Measurements from ENCODE around the gene MARS1.
"Not testable (repeated sequence)": the region's sequence is repeated elsewhere in the genome, so short reads cannot be mapped to it uniquely, and the experiment has no call there.

The MARS1 gene

DNA sequence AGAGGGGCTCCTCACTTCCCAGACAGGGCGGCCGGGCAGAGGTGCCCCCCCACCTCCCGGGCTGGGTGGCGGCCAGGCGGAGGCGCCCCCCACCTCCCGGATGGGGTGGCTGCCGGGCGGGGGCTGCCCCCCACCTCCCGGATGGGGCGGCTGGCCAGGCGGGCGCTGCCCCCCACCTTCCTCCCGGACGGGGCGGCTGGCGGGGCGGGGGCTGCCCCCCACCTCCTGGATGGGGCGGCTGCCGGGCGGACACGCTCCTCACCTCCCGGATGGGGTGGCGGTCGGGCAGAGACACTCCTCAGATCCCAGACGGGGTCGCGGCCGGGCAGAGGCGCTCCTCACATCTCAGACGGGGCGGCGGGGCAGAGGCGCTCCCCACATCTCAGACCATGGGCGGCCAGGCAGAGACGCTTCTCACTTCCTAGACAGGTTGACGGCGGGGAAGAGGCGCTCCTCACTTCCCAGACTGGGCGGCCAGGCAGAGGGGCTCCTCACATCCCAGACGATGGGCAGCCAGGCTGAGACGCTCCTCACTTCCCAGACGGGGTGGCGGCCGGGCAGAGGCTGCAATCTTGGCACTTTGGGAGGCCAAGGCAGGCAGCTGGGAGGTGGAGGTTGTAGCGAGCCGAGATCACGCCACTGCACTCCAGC lies 7.3 kb downstream of the MARS1 start:
- DNase-seq (ENCODE audit: low spot score), result not testable (repeated sequence)

DNA sequence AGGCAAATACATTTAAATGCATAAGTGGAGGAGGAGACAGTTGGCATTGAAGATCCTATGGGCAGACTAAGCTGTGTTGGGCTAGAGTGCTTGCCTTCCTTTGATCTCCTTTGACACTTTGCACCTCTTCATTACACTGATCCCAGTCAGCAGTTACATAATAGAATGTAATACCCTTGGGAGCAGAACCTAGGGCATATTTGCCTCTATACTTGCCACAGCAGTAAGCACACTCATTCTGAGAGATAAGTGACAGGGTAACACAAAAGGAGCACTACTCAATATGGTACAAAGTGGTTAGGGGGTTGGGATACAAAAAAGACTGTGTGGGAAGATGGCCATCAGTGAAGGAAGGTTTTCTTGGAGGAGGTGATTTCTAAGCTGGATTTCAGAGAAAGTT lies 9.0 kb downstream of the MARS1 start:
- DNase-seq (ENCODE audit: low spot score), result no peak

DNA sequence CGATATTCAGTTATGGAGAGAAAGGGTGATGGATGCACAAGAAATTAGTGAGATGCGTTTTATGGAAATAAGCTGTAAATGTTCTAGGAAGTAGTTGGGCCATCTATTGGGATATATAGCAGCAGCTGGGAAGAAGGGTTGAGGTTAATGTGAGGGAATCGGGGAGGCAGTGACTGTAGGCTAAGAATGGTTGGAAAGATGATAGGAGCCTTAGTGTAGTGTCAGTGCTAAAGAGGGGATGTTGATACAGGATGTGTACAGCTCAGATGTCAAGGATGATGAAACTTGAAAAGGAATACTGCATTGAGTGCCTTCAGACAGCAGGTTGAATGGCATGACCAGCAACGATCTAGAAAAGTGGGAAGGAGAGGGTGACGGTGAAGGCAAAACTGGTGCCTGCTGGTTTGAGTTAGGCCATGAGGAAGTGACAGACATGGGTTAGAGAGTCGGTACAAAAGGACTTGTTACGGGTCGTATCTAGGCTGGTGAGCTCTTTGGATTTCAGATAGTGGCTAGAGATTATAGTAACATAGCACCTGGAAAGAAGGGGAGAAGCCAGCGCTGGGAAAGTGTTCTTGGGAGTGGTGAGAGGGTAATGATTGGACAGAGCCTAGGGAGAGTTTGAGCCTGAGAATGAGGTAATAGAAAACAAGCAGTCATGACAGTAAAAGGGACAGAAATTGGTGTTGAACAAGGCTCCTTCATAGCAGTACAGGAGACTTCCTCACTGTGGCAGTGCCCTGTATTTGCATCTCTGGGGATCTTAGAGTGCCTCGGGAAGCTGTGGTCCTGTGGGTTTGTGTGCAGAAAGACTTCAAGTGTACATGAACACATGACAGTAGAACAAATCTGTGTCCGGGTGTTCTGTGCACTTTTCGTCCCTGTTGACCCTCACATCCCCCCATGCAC lies 9.6 kb downstream of the MARS1 start:
- DNase-seq (ENCODE audit: low spot score), result no peak

DNA sequence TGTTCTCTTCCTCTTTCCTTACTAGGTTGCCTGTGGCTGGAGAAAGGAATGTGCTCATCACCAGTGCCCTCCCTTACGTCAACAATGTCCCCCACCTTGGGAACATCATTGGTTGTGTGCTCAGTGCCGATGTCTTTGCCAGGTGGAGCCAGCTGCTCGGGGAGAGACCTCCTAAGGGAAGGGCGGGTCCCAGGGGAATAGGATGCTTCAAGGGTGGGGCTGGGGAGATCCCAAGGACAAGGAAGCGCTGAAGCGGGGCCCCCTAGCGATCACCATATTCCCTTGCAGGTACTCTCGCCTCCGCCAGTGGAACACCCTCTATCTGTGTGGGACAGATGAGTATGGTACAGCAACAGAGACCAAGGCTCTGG lies 10.2 kb downstream of the MARS1 start:
- no peak for DNase-seq (ENCODE audit: low spot score)

DNA sequence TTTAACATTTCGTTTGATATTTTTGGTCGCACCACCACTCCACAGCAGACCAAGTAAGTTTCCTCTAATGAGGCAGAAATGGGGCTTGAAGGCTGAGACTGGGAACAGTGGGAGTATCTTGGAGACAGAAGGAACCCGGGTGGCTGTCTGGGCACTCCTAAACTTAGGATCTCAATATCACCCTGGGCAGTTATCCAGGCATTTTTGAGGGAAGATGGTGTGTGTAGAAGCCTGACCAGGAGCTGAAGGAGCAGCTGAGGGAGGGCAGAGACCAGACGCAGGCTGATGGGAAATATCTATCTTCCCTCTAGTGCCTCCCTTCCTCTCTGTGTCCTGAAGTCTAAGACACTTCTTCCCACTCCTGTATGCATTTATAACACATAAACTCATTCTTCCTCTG lies 10.7 kb downstream of the MARS1 start:
- DNase-seq (ENCODE audit: low spot score), result no peak

DNA sequence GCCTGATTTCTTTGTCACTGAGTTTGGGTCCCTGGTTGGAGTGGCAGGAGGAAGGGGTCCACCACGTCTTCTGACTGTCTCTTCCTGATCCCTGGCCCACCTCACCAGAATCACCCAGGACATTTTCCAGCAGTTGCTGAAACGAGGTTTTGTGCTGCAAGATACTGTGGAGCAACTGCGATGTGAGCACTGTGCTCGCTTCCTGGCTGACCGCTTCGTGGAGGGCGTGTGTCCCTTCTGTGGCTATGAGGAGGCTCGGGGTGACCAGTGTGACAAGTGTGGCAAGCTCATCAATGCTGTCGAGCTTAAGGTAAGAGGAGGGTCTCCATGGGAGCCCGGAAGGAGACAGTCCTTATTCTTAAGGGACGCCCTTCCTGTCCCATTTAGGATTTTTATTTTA lies 12.3 kb downstream of the MARS1 start:
- no peak for DNase-seq (ENCODE audit: low spot score)

DNA sequence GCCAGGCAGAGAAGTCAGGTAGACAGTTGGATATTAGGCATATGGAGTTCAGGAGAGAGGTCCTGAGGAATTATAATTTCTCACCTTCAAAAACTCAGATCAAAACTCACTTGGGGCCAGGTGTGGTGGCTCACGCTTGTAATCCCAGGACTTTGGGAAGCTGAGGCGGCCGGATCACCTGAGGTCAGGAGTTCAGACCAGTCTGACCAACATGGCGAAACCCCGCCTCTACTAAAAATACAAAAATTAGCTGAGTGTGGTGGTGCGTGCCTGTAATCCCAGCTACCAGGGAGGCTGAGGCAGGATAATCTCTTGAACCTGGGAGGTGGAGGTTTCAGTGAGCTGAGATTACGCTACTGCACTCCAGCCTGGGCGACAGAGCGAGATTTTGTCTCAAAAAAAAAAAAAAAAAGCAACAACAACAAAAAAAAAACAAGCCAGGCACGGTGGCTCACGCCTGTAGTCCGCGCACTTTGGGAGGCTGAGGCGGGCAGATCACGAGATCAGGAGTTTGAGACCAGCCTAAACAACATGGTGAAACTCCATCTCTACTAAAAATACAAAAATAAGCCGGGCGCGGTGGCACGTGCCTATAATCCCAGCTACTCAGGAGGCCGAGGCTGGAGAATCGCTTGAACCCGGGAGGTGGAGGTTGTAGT lies 14.6 kb downstream of the MARS1 start:
- DNase-seq (ENCODE audit: low spot score), result not testable (repeated sequence)

DNA sequence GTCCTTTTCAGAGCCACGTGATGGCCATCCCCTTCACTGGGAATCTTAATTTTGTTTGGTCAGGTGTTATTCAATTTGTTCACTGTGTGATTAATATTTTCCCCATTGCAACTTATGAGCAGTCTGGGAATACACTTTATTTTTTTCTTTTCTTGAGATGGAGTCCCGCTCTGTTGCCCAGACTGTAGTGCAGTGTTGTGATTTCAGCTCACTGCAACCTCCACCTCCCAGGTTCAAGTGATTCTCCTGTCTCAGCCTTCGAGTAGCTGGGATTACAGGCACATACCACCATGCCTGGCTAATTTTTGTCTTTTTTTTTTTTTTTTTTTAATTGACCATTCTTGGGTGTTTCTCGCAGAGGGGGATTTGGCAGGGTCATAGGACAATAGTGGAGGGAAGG lies 18.7 kb downstream of the MARS1 start:
- not testable (repeated sequence) for DNase-seq (ENCODE audit: low spot score)

DNA sequence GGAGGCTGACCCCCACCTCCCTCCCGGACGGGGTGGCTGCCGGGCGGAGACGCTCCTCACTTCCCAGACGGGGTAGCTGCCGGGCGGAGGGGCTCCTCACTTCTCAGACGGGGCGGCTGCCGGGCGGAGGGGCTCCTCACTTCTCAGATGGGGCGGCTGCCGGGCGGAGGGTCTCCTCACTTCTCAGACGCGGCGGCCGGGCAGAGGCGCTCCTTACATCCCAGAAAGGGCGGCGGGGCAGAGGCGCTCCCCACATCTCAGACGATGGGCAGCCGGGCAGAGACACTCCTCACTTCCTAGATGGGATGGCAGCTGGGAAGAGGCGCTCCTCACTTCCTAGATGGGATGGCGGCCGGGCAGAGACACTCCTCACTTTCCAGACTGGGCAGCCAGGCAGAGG lies 19.9 kb downstream of the MARS1 start:
- DNase-seq (ENCODE audit: low spot score), result not testable (repeated sequence)

DNA sequence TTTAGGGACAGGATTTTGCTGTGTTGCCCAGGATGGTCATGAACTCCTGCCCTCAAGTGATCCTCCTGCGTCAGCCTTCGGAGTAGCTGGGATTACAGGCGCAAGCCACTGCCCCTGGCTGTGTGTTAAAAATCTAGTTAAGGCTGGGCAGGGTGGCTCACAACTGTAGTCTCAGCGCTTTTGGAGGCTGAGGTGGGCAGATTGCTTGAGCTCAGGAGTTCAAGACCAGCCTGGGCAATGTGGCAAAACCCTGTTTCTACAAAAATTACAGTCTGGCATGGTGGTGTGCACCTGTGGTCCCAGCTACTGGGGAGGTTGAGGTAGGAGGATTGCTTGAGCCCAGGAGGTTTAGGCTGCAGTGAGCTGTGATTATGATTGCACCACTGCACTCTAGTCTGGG lies 23.3 kb downstream of the MARS1 start:
- DNase-seq (ENCODE audit: low spot score), result no peak

DNA sequence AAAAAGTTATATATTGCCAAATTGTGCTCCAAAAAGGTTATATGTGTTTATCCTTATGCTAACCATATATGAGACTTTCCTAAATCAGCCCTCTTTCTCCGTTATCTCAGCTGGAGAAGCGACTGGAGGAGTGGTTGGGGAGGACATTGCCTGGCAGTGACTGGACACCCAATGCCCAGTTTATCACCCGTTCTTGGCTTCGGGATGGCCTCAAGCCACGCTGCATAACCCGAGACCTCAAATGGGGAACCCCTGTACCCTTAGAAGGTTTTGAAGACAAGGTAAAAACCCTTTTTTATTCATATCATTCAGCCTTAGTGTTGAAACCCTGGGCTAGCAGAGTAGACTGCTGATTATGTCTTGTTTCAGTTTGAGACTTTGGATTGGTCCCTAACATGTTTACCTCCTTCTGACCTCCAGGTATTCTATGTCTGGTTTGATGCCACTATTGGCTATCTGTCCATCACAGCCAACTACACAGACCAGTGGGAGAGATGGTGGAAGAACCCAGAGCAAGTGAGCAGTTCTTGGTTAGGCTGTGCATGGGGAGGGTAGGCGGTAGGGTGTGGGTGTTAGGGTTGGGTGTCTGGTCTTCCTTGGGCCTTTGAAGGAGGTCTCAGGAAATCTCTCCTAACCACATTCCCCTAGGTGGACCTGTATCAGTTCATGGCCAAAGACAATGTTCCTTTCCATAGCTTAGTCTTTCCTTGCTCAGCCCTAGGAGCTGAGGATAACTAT lies 23.9 kb downstream of the MARS1 start:
- no peak for DNase-seq (ENCODE audit: low spot score)

DNA sequence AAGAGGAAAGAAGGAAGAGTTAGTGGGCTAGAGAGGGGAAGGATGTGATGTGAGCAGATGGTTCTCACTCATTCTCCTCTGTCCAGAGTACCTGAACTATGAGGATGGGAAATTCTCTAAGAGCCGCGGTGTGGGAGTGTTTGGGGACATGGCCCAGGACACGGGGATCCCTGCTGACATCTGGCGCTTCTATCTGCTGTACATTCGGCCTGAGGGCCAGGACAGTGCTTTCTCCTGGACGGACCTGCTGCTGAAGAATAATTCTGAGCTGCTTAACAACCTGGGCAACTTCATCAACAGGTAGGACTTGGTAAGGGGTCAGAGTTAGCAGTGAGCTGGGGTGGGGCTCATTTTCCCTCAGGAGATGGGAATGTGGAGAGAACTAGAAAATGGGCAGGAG lies 24.8 kb downstream of the MARS1 start:
- no peak for DNase-seq (ENCODE audit: low spot score)

DNA sequence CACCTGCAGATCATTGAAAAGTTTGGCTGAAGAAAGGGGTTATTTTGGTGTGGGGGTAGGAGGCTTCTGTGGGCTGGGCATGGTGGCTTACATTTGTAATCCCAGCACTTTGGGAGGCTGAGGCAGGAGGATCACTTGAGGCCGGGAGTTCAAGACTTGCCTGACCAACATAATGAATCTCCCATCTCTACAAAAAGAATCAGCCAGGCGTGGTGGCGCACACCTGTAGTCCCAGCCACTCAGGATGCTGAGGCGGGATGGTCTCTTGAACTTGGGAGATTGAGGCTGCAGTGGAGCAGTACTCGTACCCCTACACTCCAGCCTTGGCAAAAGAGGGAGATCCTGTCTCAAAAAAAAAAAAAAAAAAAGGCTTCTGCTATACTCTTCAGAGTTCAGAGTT lies 25.4 kb downstream of the MARS1 start:
- no peak for DNase-seq (ENCODE audit: low spot score)

DNA sequence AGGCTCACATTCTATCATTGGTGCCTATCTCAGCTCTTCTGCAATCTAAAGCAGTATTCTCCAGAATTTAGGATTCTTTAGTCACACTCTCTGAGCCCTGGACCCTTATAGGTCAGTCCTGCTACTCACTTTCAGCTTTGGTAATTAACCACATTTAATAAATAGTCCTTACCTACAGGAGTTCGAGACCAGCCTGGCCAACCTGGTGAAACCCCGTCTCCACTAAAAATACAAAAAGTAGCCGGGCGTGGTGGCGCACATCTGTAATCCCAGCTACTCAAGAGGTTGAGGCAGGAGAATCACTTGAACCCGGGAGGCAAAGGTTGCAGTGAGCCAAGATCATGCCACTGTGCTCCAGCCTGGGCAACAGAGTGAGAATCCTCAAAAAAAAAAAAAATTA lies 25.8 kb downstream of the MARS1 start:
- not testable (repeated sequence) for DNase-seq (ENCODE audit: low spot score)

DNA sequence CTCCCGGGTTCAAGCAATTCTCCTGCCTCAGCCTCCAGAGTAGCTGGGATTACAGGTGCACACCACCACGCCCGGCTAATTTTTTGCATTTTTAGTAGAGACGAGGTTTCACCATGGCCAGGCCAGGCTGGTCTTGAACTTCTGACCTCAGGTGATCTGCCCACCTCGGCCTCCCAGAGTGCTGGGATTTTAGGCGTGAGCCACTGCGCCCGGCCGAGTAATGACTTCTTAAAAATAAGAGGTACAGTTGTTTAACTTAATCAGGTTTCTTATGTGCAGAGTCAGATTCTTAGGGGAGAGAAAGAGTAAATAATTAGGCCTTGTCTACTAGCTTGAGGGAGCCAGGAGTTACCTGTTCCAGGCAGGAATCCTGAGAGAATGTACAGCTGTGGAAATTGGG lies 26.4 kb downstream of the MARS1 start:
- not testable (repeated sequence) for DNase-seq (ENCODE audit: low spot score)

DNA sequence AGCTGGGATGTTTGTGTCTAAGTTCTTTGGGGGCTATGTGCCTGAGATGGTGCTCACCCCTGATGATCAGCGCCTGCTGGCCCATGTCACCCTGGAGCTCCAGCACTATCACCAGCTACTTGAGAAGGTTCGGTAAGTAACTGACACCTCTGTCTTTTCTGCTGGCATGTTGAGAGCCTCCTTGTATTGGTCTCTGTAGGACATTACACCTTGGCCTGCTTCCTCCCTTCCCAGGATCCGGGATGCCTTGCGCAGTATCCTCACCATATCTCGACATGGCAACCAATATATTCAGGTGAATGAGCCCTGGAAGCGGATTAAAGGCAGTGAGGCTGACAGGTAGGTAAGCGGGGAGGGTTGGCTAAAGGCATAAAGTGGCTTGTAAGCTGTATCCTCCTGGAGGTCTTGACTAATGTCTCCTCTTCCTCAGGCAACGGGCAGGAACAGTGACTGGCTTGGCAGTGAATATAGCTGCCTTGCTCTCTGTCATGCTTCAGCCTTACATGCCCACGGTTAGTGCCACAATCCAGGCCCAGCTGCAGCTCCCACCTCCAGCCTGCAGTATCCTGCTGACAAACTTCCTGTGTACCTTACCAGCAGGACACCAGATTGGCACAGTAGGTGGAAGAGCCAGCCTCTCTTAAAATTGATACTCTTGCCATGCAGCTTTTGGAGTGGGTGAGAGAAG lies 27.0 kb downstream of the MARS1 start:
- no peak for DNase-seq (ENCODE audit: low spot score)

DNA sequence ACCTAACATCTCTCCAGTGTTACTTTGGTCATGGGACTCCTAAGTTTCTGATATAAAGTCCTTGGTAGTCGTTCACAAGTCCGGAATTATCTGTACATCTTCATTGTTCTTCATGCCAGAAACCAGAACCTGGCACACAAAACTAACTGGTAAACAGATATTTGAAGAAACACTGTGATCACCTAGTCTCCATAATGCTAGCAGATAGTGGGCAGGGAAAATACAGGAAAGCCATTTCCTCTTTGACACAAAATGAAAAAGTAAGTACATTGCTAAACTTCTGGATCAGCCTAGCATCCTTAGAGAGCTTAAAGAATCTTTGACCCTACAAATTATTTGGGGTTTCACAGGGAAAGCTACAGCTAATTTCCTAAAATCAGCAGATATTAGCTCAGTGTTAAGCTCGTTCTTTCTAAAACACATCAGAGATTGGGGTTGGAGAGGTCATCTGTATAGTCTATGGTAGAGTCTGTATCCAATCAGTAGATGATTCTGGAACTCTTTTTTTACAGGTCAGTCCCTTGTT lies 27.6 kb downstream of the MARS1 start:
- DNase-seq (ENCODE audit: low spot score), result no peak

DNA sequence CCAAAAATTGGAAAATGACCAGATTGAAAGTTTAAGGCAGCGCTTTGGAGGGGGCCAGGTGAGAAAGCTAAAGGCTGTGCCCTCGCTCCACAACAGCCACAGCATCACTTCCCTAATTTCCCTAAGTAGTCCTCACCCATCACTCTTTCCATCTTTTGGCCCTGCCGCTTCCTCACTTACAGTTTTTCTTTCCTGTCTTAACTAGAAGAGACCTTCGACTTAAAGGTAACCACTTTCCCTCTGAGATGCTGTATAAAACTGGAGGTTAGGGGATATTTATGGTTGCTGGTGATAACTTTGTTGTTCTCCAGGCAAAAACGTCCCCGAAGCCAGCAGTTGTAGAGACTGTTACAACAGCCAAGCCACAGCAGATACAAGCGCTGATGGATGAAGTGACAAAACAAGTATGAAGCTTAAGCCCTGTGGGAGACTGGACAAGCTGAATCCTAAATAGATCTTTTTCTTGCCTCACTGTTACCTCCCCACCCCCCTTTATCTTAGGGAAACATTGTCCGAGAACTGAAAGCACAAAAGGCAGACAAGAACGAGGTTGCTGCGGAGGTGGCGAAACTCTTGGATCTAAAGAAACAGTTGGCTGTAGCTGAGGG lies 28.2 kb downstream of the MARS1 start:
- DNase-seq (ENCODE audit: low spot score), result no peak

DNA sequence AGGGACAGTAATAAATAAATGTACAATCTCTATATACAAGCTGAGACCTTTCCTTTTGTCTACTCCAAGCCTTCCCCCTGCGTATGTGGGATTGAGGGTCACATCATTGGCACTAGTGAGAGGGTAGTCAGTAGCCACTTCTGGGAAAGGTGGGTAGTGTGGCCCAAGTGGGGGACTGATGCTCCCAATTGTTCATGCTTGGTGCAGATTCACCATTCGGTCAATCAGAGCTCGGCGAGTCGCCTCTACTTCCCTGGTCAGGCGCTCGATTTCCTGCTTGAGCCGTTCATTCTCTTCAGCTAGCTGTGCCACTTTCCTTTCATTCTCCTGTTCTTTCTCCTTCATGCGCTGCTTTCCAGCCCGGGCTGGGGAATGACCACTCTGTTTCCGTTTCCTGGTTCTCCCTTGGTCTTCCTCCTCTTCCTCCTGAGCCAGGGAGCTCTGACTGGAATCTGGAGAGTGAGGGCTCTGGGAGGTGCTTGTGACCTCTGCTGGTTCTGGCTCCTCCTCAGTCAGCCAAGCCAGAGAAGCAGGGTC lies 28.8 kb downstream of the MARS1 start:
- DNase-seq (ENCODE audit: low spot score), result no peak

DNA sequence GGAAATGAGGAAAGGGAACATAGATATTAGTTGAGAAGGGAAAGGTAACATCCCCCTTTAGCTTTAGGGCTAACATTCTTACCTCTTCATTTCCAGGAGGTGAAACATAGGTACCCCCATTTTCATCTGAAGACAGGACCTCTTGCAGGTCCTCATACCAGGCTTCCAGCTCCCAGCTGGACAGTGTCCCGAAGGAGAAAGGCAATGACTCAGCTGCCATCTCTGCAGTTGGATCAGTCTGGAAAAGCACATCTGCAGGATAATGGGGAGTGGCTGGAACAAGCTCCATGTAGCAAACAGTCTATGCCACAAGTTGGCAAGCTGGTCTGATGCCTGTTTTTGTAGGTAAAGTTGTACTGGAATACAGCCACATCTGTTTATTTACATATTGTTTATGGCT lies 29.3 kb downstream of the MARS1 start:
- DNase-seq (ENCODE audit: low spot score), result peak; percentile 50

DNA sequence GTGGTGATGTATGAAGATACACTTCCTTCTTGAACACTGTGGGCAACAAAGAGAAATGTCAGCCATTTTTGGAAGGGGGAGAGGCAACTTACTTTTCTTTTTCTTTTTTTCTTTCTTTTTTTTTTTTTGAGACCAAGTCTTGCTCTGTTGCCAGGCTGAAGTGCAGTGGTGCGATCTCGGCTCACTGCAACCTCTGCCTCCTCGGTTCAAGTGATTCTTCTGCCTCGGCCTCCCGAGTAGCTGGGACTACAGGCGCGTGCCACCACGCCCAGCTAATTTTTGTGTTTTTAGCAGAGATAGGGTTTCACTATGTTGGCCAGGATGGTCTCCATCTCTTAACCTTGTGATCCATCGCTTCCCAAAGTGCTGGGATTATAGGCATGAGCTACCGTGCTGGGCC lies 29.9 kb downstream of the MARS1 start:
- not testable (repeated sequence) for DNase-seq (ENCODE audit: low spot score)
